Natural killer cell (primary cell): ENCODE results near the gene SCTR. TPM values are rescaled to one million over a fixed set of nuclear protein-coding genes. Genes with fewer than 3 reads are reported as not detected.

Source experiments
- ATAC-seq, 3 donors: fragments of 150-1000 bp in 2 of 3; fragments of 200-7000 bp in 1 of 3; cut with Tn5 transposase; 1 replicate in 1 of 3; 2 replicates in 2 of 3; pipeline ENCODE4 v1.10.0; 2021; ENCODE audit warnings: mild to moderate bottlenecking in 2 of 3, moderate library complexity in 2 of 3
- DNase-seq, 2 donors: peaks; one replicate each; pipeline versions ENCODE4 v3.0.0 to v3.0.0-alpha.2; 2013 to 2021; ENCODE audit warnings: mixed read lengths in 1 of 2
- H3K27ac ChIP-seq: one replicate; pipeline ENCODE4 v1.5.1; 2013; ENCODE audit warnings: mild to moderate bottlenecking, low read length
- H3K27me3 ChIP-seq: one replicate; pipeline ENCODE4 v1.6.1; 2013; ENCODE audit warnings: low read length; ENCODE audit not compliant: control insufficient read depth, insufficient read depth
- H3K36me3 ChIP-seq: one replicate; pipeline ENCODE4 v1.6.1; 2013; ENCODE audit warnings: low read length; ENCODE audit not compliant: control insufficient read depth, insufficient read depth
- H3K4me1 ChIP-seq: one replicate; pipeline ENCODE4 v1.6.1; 2013; ENCODE audit warnings: low read length; ENCODE audit not compliant: control insufficient read depth, insufficient read depth
- H3K4me3 ChIP-seq: one replicate; pipeline ENCODE4 v1.5.1; 2013; ENCODE audit warnings: low read length
- H3K9me3 ChIP-seq: one replicate; pipeline ENCODE4 v1.6.1; 2013; ENCODE audit warnings: low read length; ENCODE audit not compliant: control insufficient read depth, insufficient read depth
- H3K27ac Mint-ChIP-seq, 2 donors: one replicate each; pipeline ENCODE4 v1.8.0; 2022; ENCODE audit warnings: mild to moderate bottlenecking in 2 of 2, mixed read lengths in 2 of 2, moderate library complexity in 1 of 2
- H3K27me3 Mint-ChIP-seq, 2 donors: one replicate each; pipeline ENCODE4 v1.8.0; 2022; ENCODE audit warnings: low read depth in 2 of 2, mixed read lengths in 2 of 2
- H3K36me3 Mint-ChIP-seq: one replicate; pipeline ENCODE4 v1.8.0; 2022; ENCODE audit warnings: mixed read lengths
- H3K4me1 Mint-ChIP-seq, 2 donors: one replicate each; pipeline ENCODE4 v1.8.0; 2022; ENCODE audit warnings: mixed read lengths in 2 of 2
- H3K4me3 Mint-ChIP-seq: one replicate; pipeline ENCODE4 v1.8.0; 2022; ENCODE audit warnings: mild to moderate bottlenecking, moderate library complexity, mixed read lengths
- H3K9me3 Mint-ChIP-seq, 2 donors: one replicate each; pipeline ENCODE4 v1.8.0; 2022; ENCODE audit warnings: mixed read lengths in 2 of 2
- CTCF ChIP-seq: fragments of 200-600 bp; IDR thresholded peaks from one replicate; pipeline ENCODE4 v1.8.0; 2022; ENCODE audit warnings: antibody characterized with exemption
- WGBS: methylation state at CpG from one replicate; pipeline ENCODE4 v1.1.7; 2013; ENCODE audit warnings: missing lambda C conversion rate; ENCODE audit not compliant: insufficient coverage; 5-methylcytosine and 5-hydroxymethylcytosine counted together
- intact Hi-C: fragments of 100-400 bp; cut with micrococcal nuclease; formaldehyde crosslinking; loops from one replicate; pipeline ENCODE4 v1.14.2; 2022
- total RNA-seq, 4 donors: library from RNA; stranded (reverse); fragments of 120-200 nt in 1 of 4; gene quantifications; one replicate each; pipeline versions ENCODE4 v1.2.3 to v1.2.4, GENCODE V29; 2013 to 2022

Gene SCTR
- total RNA-seq, 3 donors from 2014 or later (not counting 1 experiment from before 2014, with no cell fraction given): not detected

- no peak overlapping the region for H3K27ac ChIP-seq
- Mint-ChIP-seq H3K36me3 (no peaks in the 10 kb centered on the region), H3K4me3 (no peak overlapping the region), H3K9me3 (no peaks in the 10 kb centered on the region), H3K27me3 (peaks cover 6 to 14% of the 10 kb centered on the region in 2 donors), H3K27ac (no peak overlapping the region), H3K4me1 (no peaks in the 10 kb centered on the region)
- H3K36me3 ChIP-seq: no peaks in the 10 kb centered on the region
- no peaks in the 10 kb centered on the region for H3K4me1 ChIP-seq
- no peak for DNase-seq
- H3K9me3 ChIP-seq: no peaks in the 10 kb centered on the region
- 86% methylated on average over 7 of the region's 7 CpGs for WGBS
- H3K27me3 ChIP-seq: peaks cover 3% of the 10 kb centered on the region
- intact Hi-C loops: no loop called here
- no peak for TF ChIP-seq CTCF
- no peak overlapping the region for H3K4me3 ChIP-seq
- no peak for ATAC-seq
These were observed 82.1 kb downstream of the SCTR start for GRCh38 chr2:119442226-119442619.

DNA sequence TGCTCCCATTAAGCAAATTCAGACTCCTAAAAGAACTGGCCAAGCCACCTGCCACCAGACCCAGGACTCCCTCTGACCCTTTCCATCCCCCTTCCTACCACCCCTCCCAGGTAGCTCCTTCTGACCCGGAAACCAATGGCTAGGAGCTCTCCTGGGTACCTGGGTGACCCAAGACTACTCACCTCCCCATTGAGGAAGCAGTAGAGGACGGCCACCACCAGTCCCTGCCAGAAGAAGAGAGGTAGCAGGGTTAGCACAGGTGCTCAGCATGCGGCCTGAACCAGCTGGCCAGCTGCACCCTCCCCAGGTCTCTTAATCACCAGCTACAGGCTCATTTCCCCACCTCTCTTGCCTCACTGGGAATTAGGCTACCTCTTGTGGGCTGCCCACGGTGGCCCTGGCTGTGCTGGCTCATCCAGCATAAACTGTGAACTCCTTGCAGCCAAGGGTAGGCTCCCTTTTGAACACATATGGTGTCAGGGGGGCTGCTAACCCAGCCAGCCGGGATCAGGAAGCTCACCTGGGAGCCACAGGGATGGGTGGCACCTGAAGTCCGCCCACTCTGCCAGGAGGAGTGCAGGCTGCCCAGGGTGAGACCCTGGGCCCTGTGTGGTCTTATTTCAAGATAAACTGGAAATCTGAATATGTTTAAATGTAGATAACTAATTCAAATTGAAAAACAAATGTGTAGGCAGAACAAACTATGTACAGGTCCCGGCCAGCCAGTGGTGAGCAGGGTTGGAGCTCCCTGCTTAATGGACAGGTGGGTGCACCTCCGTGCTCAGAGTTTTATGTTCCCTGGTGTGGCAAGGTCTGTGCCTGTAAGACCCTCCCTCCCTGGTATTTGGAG is 82.7 kb downstream of the SCTR start:
- DNase-seq (no peak), ATAC-seq (no peak)
- Mint-ChIP-seq H3K4me3 (no peak overlapping the region), H3K4me1 (no peaks in the 10 kb centered on the region), H3K36me3 (no peaks in the 10 kb centered on the region), H3K9me3 (no peaks in the 10 kb centered on the region), H3K27me3 (peaks cover 2 to 8% of the 10 kb centered on the region in 2 donors), H3K27ac (no peak overlapping the region)
- intact Hi-C loops: no loop called here
- H3K27ac ChIP-seq: no peak overlapping the region
- H3K4me1 ChIP-seq: no peaks in the 10 kb centered on the region
- peaks cover 1% of the 10 kb centered on the region for H3K27me3 ChIP-seq
- H3K4me3 ChIP-seq: no peak overlapping the region
- no peak for TF ChIP-seq CTCF
- 88% methylated on average over 8 of the region's 8 CpGs for WGBS
- no peaks in the 10 kb centered on the region for H3K36me3 ChIP-seq
- H3K9me3 ChIP-seq: no peaks in the 10 kb centered on the region

GRCh38 chr2:119440873-119441272 is 83.4 kb downstream of the SCTR start:
- Mint-ChIP-seq H3K27me3 (peaks cover 0 to under 1% of the 10 kb centered on the region in 2 donors), H3K4me1 (no peaks in the 10 kb centered on the region), H3K4me3 (no peak overlapping the region), H3K36me3 (no peaks in the 10 kb centered on the region), H3K9me3 (no peaks in the 10 kb centered on the region), H3K27ac (no peak overlapping the region)
- Histone ChIP-seq H3K4me3 (no peak overlapping the region), H3K4me1 (no peaks in the 10 kb centered on the region), H3K27ac (no peak overlapping the region), H3K27me3 (no peaks in the 10 kb centered on the region), H3K9me3 (no peaks in the 10 kb centered on the region), H3K36me3 (no peaks in the 10 kb centered on the region)
- intact Hi-C loops: no loop called here
- ATAC-seq (no peak), DNase-seq (no peak)
- TF ChIP-seq CTCF: no peak
- 82% methylated on average over 4 of the region's 4 CpGs for WGBS

GRCh38 chr2:119440501-119440870 is 83.8 kb downstream of the SCTR start:
- 58% methylated on average over 1 of the region's 1 CpG for WGBS
- intact Hi-C loops: no loop called here
- Mint-ChIP-seq H3K4me3 (no peak overlapping the region), H3K36me3 (no peaks in the 10 kb centered on the region), H3K27ac (no peak overlapping the region), H3K9me3 (no peaks in the 10 kb centered on the region), H3K27me3 (peaks cover 0 to 2% of the 10 kb centered on the region in 2 donors), H3K4me1 (no peaks in the 10 kb centered on the region)
- no peaks in the 10 kb centered on the region for H3K4me1 ChIP-seq
- no peak for TF ChIP-seq CTCF
- H3K27me3 ChIP-seq: no peaks in the 10 kb centered on the region
- H3K27ac ChIP-seq: no peak overlapping the region
- no peaks in the 10 kb centered on the region for H3K36me3 ChIP-seq
- ATAC-seq (no peak), DNase-seq (no peak)
- no peaks in the 10 kb centered on the region for H3K9me3 ChIP-seq
- H3K4me3 ChIP-seq: no peak overlapping the region
